K562 (cell line): ENCODE results near the gene SNX33. TPM values are rescaled to one million over a fixed set of nuclear protein-coding genes. Genes with fewer than 3 reads are reported as not detected.
"Not testable (repeated sequence)": the region's sequence is repeated elsewhere in the genome, so short reads cannot be mapped to it uniquely, and the experiment has no call there.

Experiments
- ATAC-seq: fragments of 200-7000 bp; cut with Tn5 transposase; 3 replicates; pipeline ENCODE4 v1.9.1; 2020; ENCODE audit warnings: moderate library complexity
- BruUV-seq: library from RNA; stranded (reverse); fragments of 400-500 nt; replicated peaks from 2 replicates; lab custom pipeline; 2021; lab: Mats Ljungman, UMichigan
- CTCF ChIA-PET: fragments of 300-600 bp; formaldehyde crosslinking; extraction: SDS; loops from one replicate; lab custom pipeline; 2021; ENCODE audit warnings: low intra/inter-chr PET ratio; lab: Yijun Ruan, JAX
- POLR2A ChIA-PET: fragments of 300-600, 350-650 bp; sonication (Branson Sonifier 250); formaldehyde crosslinking; extraction: SDS; loops from one replicate; lab custom pipeline; 2021; ENCODE audit warnings: antibody characterized with exemption, inconsistent platforms; lab: Yijun Ruan, JAX
- DNase-seq, 4 experiments: peaks; one replicate each; pipeline versions ENCODE4 v3.0.0 to v3.0.0-alpha.2; 2011 to 2018; ENCODE audit warnings: low spot score in 3 of 4, mixed read lengths in 3 of 4; ENCODE audit errors: extremely low read depth in 1 of 4
- FAIRE-seq: peaks from 2 replicates; lab custom pipeline; 2011; peaks lifted over from hg19 to GRCh38; lab: Jason Lieb, UNC
- H2AFZ ChIP-seq: 2 replicates; pipeline ENCODE4 v1.6.0; 2011; ENCODE audit warnings: low read depth, low read length, control low read depth, inconsistent platforms
- H3K27ac ChIP-seq: fragments of 200-600 bp; 3 replicates; pipeline ENCODE4 v1.8.0; 2011; ENCODE audit warnings: low read depth, mild to moderate bottlenecking, control low read depth, inconsistent platforms, low read length, moderate library complexity, mixed read lengths; ENCODE audit errors: extremely low read depth
- H3K27me3 ChIP-seq, 2 experiments: fragments of 300-600 bp in 1 of 2; 2 replicates in 1 of 2; 3 replicates in 1 of 2; pipeline versions ENCODE4 v1.6.0 to v1.8.0; 2011; ENCODE audit warnings: inconsistent platforms in 2 of 2, low read length in 2 of 2, mild to moderate bottlenecking in 1 of 2, mixed read lengths in 1 of 2, moderate library complexity in 1 of 2; ENCODE audit not compliant: control insufficient read depth in 2 of 2, insufficient read depth in 2 of 2
- H3K36me3 ChIP-seq: fragments of 300-600 bp; 3 replicates; pipeline ENCODE4 v1.8.0; 2011; ENCODE audit warnings: mild to moderate bottlenecking, low read length, inconsistent platforms; ENCODE audit not compliant: control insufficient read depth, insufficient read depth
- H3K4me1 ChIP-seq, 2 experiments: fragments of 200-600 bp in 1 of 2; replicated peaks in 1 of 2; 2 replicates in 1 of 2; 3 replicates in 1 of 2; pipeline versions ENCODE4 v1.5.1 to v1.8.0; 2011; ENCODE audit warnings: inconsistent platforms in 2 of 2, low read length in 2 of 2, mild to moderate bottlenecking in 1 of 2, mixed read lengths in 1 of 2, moderate library complexity in 1 of 2; ENCODE audit not compliant: control insufficient read depth in 2 of 2, insufficient read depth in 2 of 2
- H3K4me2 ChIP-seq: 2 replicates; pipeline ENCODE4 v1.6.1; 2011; ENCODE audit warnings: low read length, control low read depth, inconsistent platforms, mixed read lengths; ENCODE audit not compliant: insufficient read depth
- H3K4me3 ChIP-seq: fragments of 200-600 bp; sonication (generic), shearing (Covaris generic); 2 replicates; pipeline ENCODE4 v1.5.1; 2016; ENCODE audit warnings: control low read depth, inconsistent platforms
- H3K79me2 ChIP-seq: fragments of 200-600 bp; 3 replicates; pipeline ENCODE4 v1.8.0; 2011; ENCODE audit warnings: low read length, inconsistent platforms; ENCODE audit not compliant: control insufficient read depth, insufficient read depth
- H3K9ac ChIP-seq, 2 experiments: 2 replicates each; pipeline versions ENCODE4 v1.6.0 to v1.6.1; 2011; ENCODE audit warnings: low read depth in 2 of 2, low read length in 2 of 2, control low read depth in 1 of 2, inconsistent platforms in 1 of 2, mild to moderate bottlenecking in 1 of 2, mixed read lengths in 1 of 2; ENCODE audit not compliant: insufficient read depth in 1 of 2
- H3K9me1 ChIP-seq: one replicate; pipeline ENCODE4 v1.6.0; 2011; ENCODE audit warnings: inconsistent platforms, mild to moderate bottlenecking, low read length, moderate library complexity; ENCODE audit not compliant: control insufficient read depth, insufficient read depth
- H3K9me3 ChIP-seq: replicated peaks from 2 replicates; pipeline ENCODE4 v1.5.1; 2011; ENCODE audit warnings: low read depth, low read length, inconsistent platforms; ENCODE audit not compliant: control insufficient read depth, insufficient read depth
- H4K20me1 ChIP-seq: replicated peaks from 2 replicates; pipeline ENCODE4 v1.6.1; 2011; ENCODE audit warnings: low read length, inconsistent platforms, mixed read lengths; ENCODE audit not compliant: control insufficient read depth, insufficient read depth
- WGBS: fragments of 100-300 bp; shearing (Covaris generic); methylation state at CpG from one replicate; pipeline ENCODE4 v1.1.6; 2016; ENCODE audit warnings: low coverage, mixed read lengths; ENCODE audit not compliant: insufficient coverage; ENCODE audit errors: missing lambda C conversion rate; 5-methylcytosine and 5-hydroxymethylcytosine counted together
- in situ Hi-C: fragments of 300-500 bp; cut with MboI; formaldehyde crosslinking; loops from 4 replicates; pipeline ENCODE4 v1.15.0; 2018; ENCODE audit warnings: inconsistent platforms, mixed read lengths
- intact Hi-C: fragments of 100-400 bp; cut with micrococcal nuclease; formaldehyde crosslinking; loops from 2 replicates; pipeline ENCODE4 v1.14.2; 2022
- polyA plus RNA-seq, 8 experiments: library from polyadenylated mRNA; depleted of rRNA in 4 of 8; stranded (reverse) in 5 of 8; unstranded in 3 of 8; fragments of >200 nt; fragmentation: Nextera tagmentation in 2 of 8; fragmentation: Illumina TruSeq in 1 of 8; extraction: Ambion mirVana in 2 of 8; extraction: Trizol in 1 of 8; gene quantifications; 2 replicates each; pipeline versions ENCODE4 v1.2.1 to v1.2.3, GENCODE V29; 2011 to 2014; ENCODE audit warnings: inconsistent platforms in 1 of 8, missing spikeins in 1 of 8
- total RNA-seq, 7 experiments: library from RNA; depleted of rRNA in 6 of 7; stranded (reverse); fragments of >200 nt in 6 of 7; fragmentation: Illumina TruSeq in 2 of 7; extraction: Trizol in 2 of 7; gene quantifications; 2 replicates each; pipeline versions ENCODE4 v1.2.1 to v1.2.3, GENCODE V29; 2011 to 2021; ENCODE audit warnings: low replicate concordance in 1 of 7

SNX33 gene
- total and polyA plus RNA-seq, 9 of the 15 experiments (the other 6 are each of a cell fraction or from before 2014, with no cell fraction given) = 1.4 to 14.1 (median 8.2) TPM

DNA sequence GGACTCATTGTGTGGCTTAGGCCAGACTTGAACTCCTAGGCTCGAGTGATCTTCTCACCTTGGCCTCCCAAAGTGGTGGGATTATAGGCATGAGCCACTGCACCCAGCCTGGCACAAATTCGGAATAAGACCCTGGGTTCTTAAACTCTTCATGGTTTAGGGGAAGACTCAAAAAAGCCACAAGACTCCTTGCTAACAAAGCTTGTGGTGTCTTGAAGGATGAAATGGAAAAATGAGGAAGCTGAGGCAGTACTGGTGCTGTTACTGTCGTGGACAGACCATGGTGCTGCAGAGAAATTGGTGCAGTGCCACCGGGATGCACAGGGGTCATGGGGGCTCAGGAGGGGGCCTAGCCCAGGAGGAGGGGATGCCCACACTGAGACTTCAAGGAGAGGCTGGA, 44.6 kb downstream of the SNX33 start:
- H3K36me3 ChIP-seq, ATAC-seq, H3K9me3 ChIP-seq, H2AFZ ChIP-seq, FAIRE-seq, H3K79me2 ChIP-seq, BruUV-seq, H3K27ac ChIP-seq, in situ Hi-C loops, intact Hi-C loops, H3K9ac ChIP-seq, H3K4me2 ChIP-seq, H4K20me1 ChIP-seq, CTCF ChIA-PET, DNase-seq, H3K9me1 ChIP-seq, H3K27me3 ChIP-seq, H3K4me3 ChIP-seq: not testable (repeated sequence)
- POLR2A ChIA-PET = interaction anchor here (0.6 kb wide), 1 partner anchor 38 kb away, joined by 4 read pairs; no protein-coding TSS in a partner anchor
- H3K4me1 ChIP-seq = peaks cover 19 to 52% of the 10 kb centered on the region in 2 experiments
- WGBS = 20% methylated on average over 4 of the region's 4 CpGs

DNA sequence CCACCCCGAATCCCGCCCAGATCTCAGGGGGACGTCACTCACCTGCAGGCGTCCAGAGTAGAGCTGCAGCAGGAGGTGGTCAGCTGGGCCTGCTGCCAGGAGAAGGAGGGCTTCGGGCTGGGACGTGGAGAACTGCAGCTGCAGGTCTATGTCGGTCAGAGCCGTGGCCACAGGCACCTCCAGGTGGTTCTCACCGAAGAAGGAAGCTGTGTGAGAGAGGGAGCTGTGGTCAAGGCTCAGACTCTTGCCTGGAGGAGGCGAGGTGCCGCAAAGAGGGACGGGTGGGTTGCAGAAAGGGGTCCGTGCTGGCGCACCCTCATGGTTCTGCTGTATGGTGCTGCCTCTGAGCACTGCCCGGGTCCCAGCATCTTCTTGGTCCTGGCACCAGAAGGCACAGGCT, 45.3 kb downstream of the SNX33 start:
- H3K36me3 ChIP-seq, H3K9ac ChIP-seq, H2AFZ ChIP-seq, in situ Hi-C loops, H3K4me3 ChIP-seq, intact Hi-C loops, CTCF ChIA-PET, FAIRE-seq, H3K9me1 ChIP-seq, H4K20me1 ChIP-seq, BruUV-seq, H3K27ac ChIP-seq, H3K27me3 ChIP-seq, H3K4me2 ChIP-seq, H3K9me3 ChIP-seq, ATAC-seq, DNase-seq, POLR2A ChIA-PET, H3K79me2 ChIP-seq: not testable (repeated sequence)
- WGBS = 61% methylated on average over 4 of the region's 15 CpGs
- H3K4me1 ChIP-seq = peaks cover 19 to 48% of the 10 kb centered on the region in 2 experiments
